Measurements from ENCODE around the gene ADGRE2. TPM values are rescaled to one million over a fixed set of nuclear protein-coding genes. Genes with fewer than 3 reads are reported as not detected.

The ADGRE2 gene
- total and polyA plus RNA-seq, 2 of the 4 experiments (the other 2 are of a cell fraction), result not detected

GRCh38 chr19:14772995-14773394, 5.4 kb downstream of the ADGRE2 start:
- no peak overlapping the region for H3K23ac ChIP-seq (ENCODE audit: low read depth, low read length)
- TF ChIP-seq FOS (IDR thresholded peaks at IDR 0.05; ENCODE audit: low read depth, low read length) (no peak), MAFK (IDR thresholded peaks at IDR 0.05; ENCODE audit: low read depth, low read length) (no peak), POLR2A (IDR thresholded peaks at IDR 0.05; ENCODE audit: low read depth, low read length) (no peak), USF2 (IDR thresholded peaks at IDR 0.05; ENCODE audit: low read depth, low read length) (no peak), BHLHE40 (IDR thresholded peaks at IDR 0.05; ENCODE audit: low read depth, low read length) (no peak), CHD1 (IDR thresholded peaks at IDR 0.05; ENCODE audit: low read depth, low read length) (no peak), RCOR1 (IDR thresholded peaks at IDR 0.05; ENCODE audit: insufficient replicate concordance, low read length) (no peak)
- TF ChIP-seq, protein P1, sequence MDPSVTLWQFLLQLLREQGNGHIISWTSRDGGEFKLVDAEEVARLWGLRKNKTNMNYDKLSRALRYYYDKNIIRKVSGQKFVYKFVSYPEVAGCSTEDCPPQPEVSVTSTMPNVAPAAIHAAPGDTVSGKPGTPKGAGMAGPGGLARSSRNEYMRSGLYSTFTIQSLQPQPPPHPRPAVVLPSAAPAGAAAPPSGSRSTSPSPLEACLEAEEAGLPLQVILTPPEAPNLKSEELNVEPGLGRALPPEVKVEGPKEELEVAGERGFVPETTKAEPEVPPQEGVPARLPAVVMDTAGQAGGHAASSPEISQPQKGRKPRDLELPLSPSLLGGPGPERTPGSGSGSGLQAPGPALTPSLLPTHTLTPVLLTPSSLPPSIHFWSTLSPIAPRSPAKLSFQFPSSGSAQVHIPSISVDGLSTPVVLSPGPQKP (IDR thresholded peaks at IDR 0.05; ENCODE audit: borderline replicate concordance, low read depth, low read length), result no peak
- H3K14ac ChIP-seq (replicated peaks; ENCODE audit: low read depth, low read length), result no peak overlapping the region
- no peak overlapping the region for H3K18ac ChIP-seq (ENCODE audit: low read depth, low read length)
- H2BK20ac ChIP-seq (ENCODE audit: low read depth, low read length), result no peak overlapping the region
- no peaks in the 10 kb centered on the region for H3K79me1 ChIP-seq (ENCODE audit: low read depth in 1 of 2, low read length in 2 of 2)
- H3K9me3 ChIP-seq (ENCODE audit: control insufficient read depth, insufficient read depth, low read length), result peaks cover 11% of the 10 kb centered on the region
- H2BK15ac ChIP-seq (ENCODE audit: low read depth, low read length), result no peak overlapping the region
- no peak overlapping the region for H3K4me3 ChIP-seq (ENCODE audit: insufficient read depth, low read depth, low read length)
- H3K4me1 ChIP-seq (ENCODE audit: control insufficient read depth, insufficient read depth, low read length), result no peaks in the 10 kb centered on the region
- no peak overlapping the region for H3K4me2 ChIP-seq (ENCODE audit: low read depth, low read length)
- no peak overlapping the region for H3K27ac ChIP-seq (ENCODE audit: insufficient read depth, low read length)
- ChIA-PET CTCF (no interaction called here), POLR2A (ENCODE audit: unreplicated experiment) (no interaction called here)
- H4K8ac ChIP-seq (ENCODE audit: low read depth in 2 of 2, low read length in 2 of 2), result no peak overlapping the region
- no peak overlapping the region for H3K9ac ChIP-seq (ENCODE audit: low read depth, low read length)
- DNase-seq (no peak), ATAC-seq (ENCODE audit: low read depth) (no peak)
- no peak overlapping the region for H2AK5ac ChIP-seq (ENCODE audit: low read depth, low read length)
- 63% methylated on average over 2 of the region's 7 CpGs; no CpG with 5 or more reads in 1 of the 2 experiments for WGBS, 2 experiments (ENCODE audit: extremely low coverage in 2 of 2, insufficient read length in 1 of 2)
- no TSS peak for BruUV-seq (replicated peaks)
- no peaks in the 10 kb centered on the region for H3K9me1 ChIP-seq (ENCODE audit: insufficient read depth, low read length)
- no peak overlapping the region for H2AK9ac ChIP-seq (replicated peaks; ENCODE audit: low read depth, low read length, poor library complexity)
- H4K5ac ChIP-seq (ENCODE audit: low read depth, low read length), result no peak overlapping the region
- H2AFZ ChIP-seq (replicated peaks; ENCODE audit: low read length, poor library complexity), result no peak overlapping the region
- no peaks in the 10 kb centered on the region for H4K20me1 ChIP-seq (ENCODE audit: insufficient read depth, low read length)
- no peak overlapping the region for H3K56ac ChIP-seq (ENCODE audit: extremely low read depth, insufficient read depth, low read length)
- dilution Hi-C loops (cut with HindIII; ENCODE audit: low sequenced_read_pairs, unreplicated experiment) (no loop called here), intact Hi-C loops (cut with micrococcal nuclease) (no loop called here), in situ Hi-C loops (cut with MboI; ENCODE audit: low sequenced_read_pairs) (no loop called here)
- no peaks in the 10 kb centered on the region for H3K36me3 ChIP-seq (ENCODE audit: control insufficient read depth, insufficient read depth, low read length)
- no peak overlapping the region for H3K4ac ChIP-seq (ENCODE audit: low read depth, low read length)
- H2BK5ac ChIP-seq (ENCODE audit: low read depth, low read length, poor library complexity, severe bottlenecking), result no peak overlapping the region
- H4K91ac ChIP-seq (ENCODE audit: insufficient read depth, low read depth, low read length), result no peak overlapping the region
- H2BK120ac ChIP-seq (ENCODE audit: low read depth, low read length), result no peak overlapping the region
- no peaks in the 10 kb centered on the region for H3K27me3 ChIP-seq (ENCODE audit: control insufficient read depth, insufficient read depth, low read length)
